ENCODE results near the gene ROBO3. TPM values are rescaled to one million over a fixed set of nuclear protein-coding genes. Genes with fewer than 3 reads are reported as not detected.

Gene ROBO3
- total RNA-seq, 1 donor from 2014 or later, result 27.4 TPM

DNA sequence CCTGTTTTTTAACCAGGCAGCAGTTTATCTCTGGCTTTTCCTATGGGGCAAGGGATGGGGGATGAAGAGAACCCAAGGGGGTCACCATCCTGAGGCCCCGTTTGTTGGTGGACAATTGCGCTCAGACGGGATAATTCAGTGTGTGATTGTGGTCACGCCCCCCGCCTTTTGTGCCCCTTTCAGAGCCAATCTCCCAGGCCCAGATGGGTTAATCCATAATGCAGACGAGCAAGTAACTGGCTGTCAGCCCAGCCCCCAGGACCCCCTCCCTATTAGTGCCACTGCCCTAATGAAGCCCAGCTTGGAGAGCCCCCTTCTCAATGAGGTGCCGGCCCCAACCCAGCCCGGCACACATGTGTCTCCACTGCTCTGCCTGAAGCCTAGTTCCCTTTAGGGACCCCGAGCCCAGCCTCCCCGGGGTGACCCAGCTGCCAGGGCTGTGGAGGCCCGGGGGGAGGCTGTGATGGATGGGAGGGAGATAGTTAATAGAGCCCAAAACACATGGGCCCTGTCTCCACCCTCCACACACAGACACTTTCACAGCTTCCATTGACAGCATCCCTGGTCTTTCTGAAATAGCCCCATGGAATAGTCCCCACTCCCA is 19.1 kb upstream of the ROBO3 start:
- Mint-ChIP-seq H3K27ac (no peak overlapping the region), H3K36me3 (no peaks in the 10 kb centered on the region), H3K4me1 (ENCODE audit: unreplicated experiment) (peaks cover 18% of the 10 kb centered on the region), H3K9me3 (no peaks in the 10 kb centered on the region), H3K27me3 (peaks cover 27% of the 10 kb centered on the region), H3K4me3 (peak overlapping the region; percentile 10)
- TF ChIP-seq, protein P1, sequence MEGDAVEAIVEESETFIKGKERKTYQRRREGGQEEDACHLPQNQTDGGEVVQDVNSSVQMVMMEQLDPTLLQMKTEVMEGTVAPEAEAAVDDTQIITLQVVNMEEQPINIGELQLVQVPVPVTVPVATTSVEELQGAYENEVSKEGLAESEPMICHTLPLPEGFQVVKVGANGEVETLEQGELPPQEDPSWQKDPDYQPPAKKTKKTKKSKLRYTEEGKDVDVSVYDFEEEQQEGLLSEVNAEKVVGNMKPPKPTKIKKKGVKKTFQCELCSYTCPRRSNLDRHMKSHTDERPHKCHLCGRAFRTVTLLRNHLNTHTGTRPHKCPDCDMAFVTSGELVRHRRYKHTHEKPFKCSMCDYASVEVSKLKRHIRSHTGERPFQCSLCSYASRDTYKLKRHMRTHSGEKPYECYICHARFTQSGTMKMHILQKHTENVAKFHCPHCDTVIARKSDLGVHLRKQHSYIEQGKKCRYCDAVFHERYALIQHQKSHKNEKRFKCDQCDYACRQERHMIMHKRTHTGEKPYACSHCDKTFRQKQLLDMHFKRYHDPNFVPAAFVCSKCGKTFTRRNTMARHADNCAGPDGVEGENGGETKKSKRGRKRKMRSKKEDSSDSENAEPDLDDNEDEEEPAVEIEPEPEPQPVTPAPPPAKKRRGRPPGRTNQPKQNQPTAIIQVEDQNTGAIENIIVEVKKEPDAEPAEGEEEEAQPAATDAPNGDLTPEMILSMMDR (conservative IDR thresholded peaks at IDR 0.05), result no peak
- no peak for DNase-seq (ENCODE audit: extremely low spot score, unreplicated experiment)

DNA sequence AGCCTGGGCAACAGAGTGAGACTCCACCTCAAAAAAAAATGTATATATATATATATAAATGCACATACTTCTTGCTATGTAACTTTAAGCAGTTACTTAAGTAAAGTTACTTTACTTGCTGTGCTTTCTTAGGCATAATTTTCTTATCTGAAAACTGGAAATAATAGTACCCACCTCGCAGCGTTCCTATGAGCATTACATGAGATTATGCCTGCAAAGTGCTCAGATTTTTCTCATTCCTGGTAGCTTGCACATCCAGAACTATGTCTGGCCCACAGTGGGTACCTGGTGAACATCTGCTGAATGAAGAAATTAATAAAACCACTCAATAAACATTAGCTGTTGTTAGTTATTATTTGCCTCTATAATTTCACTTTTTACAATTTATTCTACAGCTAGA is 6.1 kb upstream of the ROBO3 start:
- Mint-ChIP-seq H3K27ac (no peak overlapping the region), H3K4me1 (ENCODE audit: unreplicated experiment) (peaks cover 14% of the 10 kb centered on the region), H3K36me3 (no peaks in the 10 kb centered on the region), H3K9me3 (no peaks in the 10 kb centered on the region), H3K27me3 (peaks cover 53% of the 10 kb centered on the region), H3K4me3 (no peak overlapping the region)
- TF ChIP-seq, protein P1 (conservative IDR thresholded peaks at IDR 0.05), result no peak
- DNase-seq (ENCODE audit: extremely low spot score, unreplicated experiment), result no peak

DNA sequence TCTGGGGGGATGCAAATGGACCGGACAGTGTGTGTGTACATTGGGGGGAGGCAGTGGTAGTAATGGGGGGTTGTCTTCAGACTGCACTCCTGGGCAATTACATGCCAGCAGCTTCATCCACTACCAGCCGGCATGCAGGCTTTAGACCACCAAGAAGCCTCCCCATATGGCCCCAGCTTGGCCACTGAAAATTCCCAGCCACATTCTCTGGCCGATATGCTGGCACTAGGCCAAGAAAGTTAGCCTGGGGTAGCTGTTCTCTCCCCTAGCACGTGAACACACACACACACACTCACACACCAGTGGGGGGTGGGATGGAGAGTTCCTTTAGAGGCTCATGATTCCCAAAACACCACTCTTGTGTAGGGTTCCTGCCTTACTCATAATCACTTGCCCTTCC is 3.6 kb upstream of the ROBO3 start:
- DNase-seq (ENCODE audit: extremely low spot score, unreplicated experiment), result peak; percentile 62
- no peak overlapping the region for H3K4me3 Mint-ChIP-seq
- H3K9me3 Mint-ChIP-seq, result no peaks in the 10 kb centered on the region
- H3K4me1 Mint-ChIP-seq (ENCODE audit: unreplicated experiment), result peaks cover 14% of the 10 kb centered on the region
- peaks cover 77% of the 10 kb centered on the region for H3K27me3 Mint-ChIP-seq
- TF ChIP-seq, protein P1 (conservative IDR thresholded peaks at IDR 0.05), result no peak
- H3K36me3 Mint-ChIP-seq, result no peaks in the 10 kb centered on the region
- no peak overlapping the region for H3K27ac Mint-ChIP-seq

DNA sequence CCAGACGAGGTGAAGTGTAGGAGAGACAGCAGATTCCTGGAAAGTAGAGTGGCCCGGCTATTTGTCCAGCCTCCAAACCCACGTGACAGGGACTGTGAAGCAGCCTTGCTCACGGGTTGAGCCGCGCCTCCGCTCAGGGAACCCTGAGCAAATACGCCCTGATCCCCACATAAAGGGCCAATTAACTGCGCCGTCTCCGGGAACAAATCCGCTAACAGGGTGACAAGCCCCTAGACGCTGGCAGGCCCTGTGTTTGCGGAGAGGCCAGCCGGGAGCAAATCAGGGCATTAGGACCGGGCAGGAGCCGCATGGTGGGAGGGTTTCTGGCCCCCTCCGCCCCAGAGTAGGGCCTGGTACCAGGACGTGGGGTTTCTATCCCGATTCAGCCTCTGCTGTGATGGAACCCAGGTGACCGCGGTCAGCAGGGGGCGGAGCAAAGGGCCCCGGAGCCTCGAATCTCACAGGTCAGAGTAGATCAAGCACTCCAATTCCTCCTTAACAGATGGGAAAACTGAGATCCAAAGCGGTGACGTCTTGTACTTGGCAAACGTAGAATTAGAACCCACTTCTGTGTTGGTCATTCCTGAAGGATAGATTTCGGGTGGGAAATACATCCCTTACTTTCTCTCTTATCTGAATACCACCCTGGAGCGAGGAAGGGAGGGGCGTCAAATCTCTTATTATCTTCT is 2.0 kb upstream of the ROBO3 start:
- Mint-ChIP-seq H3K36me3 (no peaks in the 10 kb centered on the region), H3K4me1 (ENCODE audit: unreplicated experiment) (peaks cover 24% of the 10 kb centered on the region), H3K4me3 (peak overlapping the region; percentile 72), H3K9me3 (no peaks in the 10 kb centered on the region), H3K27me3 (peaks cover 90% of the 10 kb centered on the region), H3K27ac (no peak overlapping the region)
- DNase-seq (ENCODE audit: extremely low spot score, unreplicated experiment), result peak; percentile 67
- TF ChIP-seq, protein P1 (conservative IDR thresholded peaks at IDR 0.05), result no peak

DNA sequence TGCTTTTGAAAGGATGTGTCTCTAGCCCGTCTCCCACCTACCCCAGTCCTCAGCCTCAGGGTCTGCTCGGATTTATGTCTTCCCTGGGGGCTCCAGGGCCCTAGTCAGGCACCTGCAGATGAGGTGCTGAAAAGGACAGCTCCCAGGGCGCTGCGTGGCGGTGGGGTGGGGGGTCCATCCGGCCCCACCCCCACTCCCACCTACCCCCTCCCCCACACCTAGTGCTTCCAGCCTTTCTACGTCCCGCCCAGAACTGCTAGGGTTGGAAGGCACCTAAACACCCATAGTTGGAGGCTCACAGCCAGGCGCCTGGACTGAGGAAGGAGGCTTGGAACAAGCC is 1.4 kb upstream of the ROBO3 start:
- Mint-ChIP-seq H3K4me3 (peak overlapping the region; percentile 72), H3K9me3 (no peaks in the 10 kb centered on the region), H3K36me3 (no peaks in the 10 kb centered on the region), H3K27me3 (peaks cover 95% of the 10 kb centered on the region), H3K27ac (no peak overlapping the region), H3K4me1 (ENCODE audit: unreplicated experiment) (peaks cover 24% of the 10 kb centered on the region)
- DNase-seq (ENCODE audit: extremely low spot score, unreplicated experiment), result peak; percentile 67
- TF ChIP-seq, protein P1 (conservative IDR thresholded peaks at IDR 0.05), result no peak

Data from type B pancreatic cell (in vitro differentiated cells).